ENCODE data around the gene PRRC2B. TPM values are rescaled to one million over a fixed set of nuclear protein-coding genes. Genes with fewer than 3 reads are reported as not detected.
"Not testable (repeated sequence)": the region's sequence is repeated elsewhere in the genome, so short reads cannot be mapped to it uniquely, and the experiment has no call there.

Gene PRRC2B
- total and polyA plus RNA-seq, 4 donors, result 10.3 to 44.3 (median 27.0) TPM

- H3K36me3 ChIP-seq (ENCODE audit: control insufficient read depth in 4 of 4, insufficient read depth in 3 of 4, low read depth in 1 of 4, low read length in 3 of 4), result no peaks in the 10 kb centered on the region
- H3K27ac ChIP-seq (ENCODE audit: low read depth in 1 of 2, low read length in 2 of 2), result no peak overlapping the region
- H3K4me3 ChIP-seq (ENCODE audit: low read depth in 1 of 3, low read length in 3 of 3), result no peak overlapping the region
- H3K9ac ChIP-seq (ENCODE audit: low read depth in 1 of 2, low read length in 2 of 2), result no peak overlapping the region
- H3K27me3 ChIP-seq (ENCODE audit: control insufficient read depth in 4 of 4, insufficient read depth in 4 of 4, low read length in 3 of 4), result no peaks in the 10 kb centered on the region
- 96% methylated on average over 4 of the region's 4 CpGs for WGBS
- DNase-seq (ENCODE audit: low spot score), result no peak
- no peaks in the 10 kb centered on the region for H3K9me3 ChIP-seq (ENCODE audit: control insufficient read depth in 4 of 4, low read length in 3 of 4)
- H3K4me1 ChIP-seq (ENCODE audit: control insufficient read depth in 4 of 4, insufficient read depth in 4 of 4, low read length in 3 of 4), result peaks cover 11 to 34% (median 23%) of the 10 kb centered on the region in 4 donors
- no peak for TF ChIP-seq RAD21 (IDR thresholded peaks at IDR 0.05)
- no peak for TF ChIP-seq SP1 (IDR thresholded peaks at IDR 0.05)
Observed at GRCh38 chr9:131391504-131391903, 2.4 kb upstream of the PRRC2B start.

- peak; percentile 66 for DNase-seq (ENCODE audit: low spot score)
- peaks cover 20 to 59% (median 45%) of the 10 kb centered on the region in 4 donors for H3K4me1 ChIP-seq (ENCODE audit: control insufficient read depth in 4 of 4, insufficient read depth in 4 of 4, low read length in 3 of 4)
- H3K9ac ChIP-seq (ENCODE audit: low read depth in 1 of 2, low read length in 2 of 2), result peak overlapping the region; percentile 64 to 95
- H3K36me3 ChIP-seq (ENCODE audit: control insufficient read depth in 4 of 4, insufficient read depth in 3 of 4, low read depth in 1 of 4, low read length in 3 of 4), result no peaks in the 10 kb centered on the region
- H3K4me3 ChIP-seq (ENCODE audit: low read depth in 1 of 3, low read length in 3 of 3), result peak overlapping the region; percentile 76 to 93 (median 76)
- TF ChIP-seq RAD21 (IDR thresholded peaks at IDR 0.05) (peak in 1 of 2 donors; percentile 4), YY1 (IDR thresholded peaks at IDR 0.05) (no peak), HNF4G (IDR thresholded peaks at IDR 0.05) (no peak)
- H3K9me3 ChIP-seq (ENCODE audit: control insufficient read depth in 4 of 4, low read length in 3 of 4), result no peaks in the 10 kb centered on the region
- WGBS, result under 1% methylated on average over 63 of the region's 63 CpGs
- no peaks in the 10 kb centered on the region for H3K27me3 ChIP-seq (ENCODE audit: control insufficient read depth in 4 of 4, insufficient read depth in 4 of 4, low read length in 3 of 4)
- peak overlapping the region; percentile 77 to 85 for H3K27ac ChIP-seq (ENCODE audit: low read depth in 1 of 2, low read length in 2 of 2)
Observed at GRCh38 chr9:131394464-131395156, 724 bp downstream of the PRRC2B start.

DNA sequence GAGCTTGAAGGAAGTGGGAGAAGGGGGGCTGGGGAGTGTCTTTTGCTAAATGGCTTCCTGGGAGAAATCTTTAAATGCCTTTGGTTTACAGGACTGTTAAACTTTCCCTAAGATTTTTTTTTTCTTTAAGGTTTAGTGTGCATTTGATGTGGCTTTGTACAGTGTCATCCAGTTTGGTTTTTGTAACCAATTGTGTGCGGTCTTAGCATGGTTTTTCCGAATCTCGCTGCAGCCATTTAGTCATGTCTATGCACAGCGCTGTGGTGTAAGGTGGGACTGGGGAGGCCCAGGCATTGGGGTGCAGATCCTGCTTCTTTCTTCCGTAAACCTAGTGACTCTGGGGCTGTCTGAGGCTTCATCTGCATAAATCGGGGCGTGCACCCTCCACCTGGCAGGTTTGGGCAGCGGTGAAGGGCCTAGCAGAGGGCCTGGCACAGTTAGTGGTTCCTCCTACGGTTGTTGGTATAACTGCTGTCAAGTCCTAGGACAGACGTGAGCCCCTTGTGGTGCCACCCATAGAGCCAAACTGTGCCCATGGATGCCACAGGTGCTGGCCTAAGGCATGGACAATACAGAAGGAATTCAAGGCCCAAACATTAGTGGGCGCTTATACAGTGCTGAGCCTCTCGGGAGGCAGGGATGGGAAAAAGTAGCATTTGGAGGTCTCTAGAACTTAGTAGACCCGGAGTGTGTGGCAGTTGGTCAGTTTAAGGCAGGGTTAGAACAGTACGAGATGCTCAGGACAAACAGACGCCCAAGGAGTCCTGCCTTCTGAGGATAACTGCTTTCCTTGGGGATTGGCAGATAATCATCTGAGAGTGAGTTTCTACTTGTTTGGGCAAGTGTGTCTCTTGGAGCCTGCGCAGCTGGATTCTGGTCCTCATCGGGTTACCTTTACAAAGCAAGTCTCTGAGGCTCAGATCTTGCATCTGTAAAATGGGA, 1.5 kb downstream of the PRRC2B start:
- H3K9me3 ChIP-seq (ENCODE audit: control insufficient read depth in 4 of 4, low read length in 3 of 4), result no peaks in the 10 kb centered on the region
- no peaks in the 10 kb centered on the region for H3K27me3 ChIP-seq (ENCODE audit: control insufficient read depth in 4 of 4, insufficient read depth in 4 of 4, low read length in 3 of 4)
- peaks cover 20 to 59% (median 42%) of the 10 kb centered on the region in 4 donors for H3K4me1 ChIP-seq (ENCODE audit: control insufficient read depth in 4 of 4, insufficient read depth in 4 of 4, low read length in 3 of 4)
- no peak for DNase-seq (ENCODE audit: low spot score)
- H3K4me3 ChIP-seq (ENCODE audit: low read depth in 1 of 3, low read length in 3 of 3), result peak overlapping the region; percentile 76 to 93 (median 76)
- peak overlapping the region; percentile 77 to 85 for H3K27ac ChIP-seq (ENCODE audit: low read depth in 1 of 2, low read length in 2 of 2)
- 23% methylated on average over 17 of the region's 17 CpGs for WGBS
- H3K9ac ChIP-seq (ENCODE audit: low read depth in 1 of 2, low read length in 2 of 2), result peak overlapping the region; percentile 64 to 95
- TF ChIP-seq TAF1 (conservative IDR thresholded peaks at IDR 0.05), result no peak
- TF ChIP-seq RAD21 (IDR thresholded peaks at IDR 0.05), result no peak
- no peak for TF ChIP-seq RXRA (IDR thresholded peaks at IDR 0.05)
- no peak for TF ChIP-seq JUND (IDR thresholded peaks at IDR 0.05)
- no peak for TF ChIP-seq FOXA1 (IDR thresholded peaks at IDR 0.05)
- TF ChIP-seq SP1 (IDR thresholded peaks at IDR 0.05), result no peak
- TF ChIP-seq NR2F2 (IDR thresholded peaks at IDR 0.05), result no peak
- no peak for TF ChIP-seq MAX (IDR thresholded peaks at IDR 0.05)
- no peak for TF ChIP-seq YY1 (IDR thresholded peaks at IDR 0.05)
- no peak for TF ChIP-seq FOXA2 (IDR thresholded peaks at IDR 0.05)
- TF ChIP-seq HNF4A (conservative IDR thresholded peaks at IDR 0.05), result no peak
- no peak for TF ChIP-seq HNF4G (IDR thresholded peaks at IDR 0.05)
- no peak for TF ChIP-seq ZBTB33 (IDR thresholded peaks at IDR 0.05)
- no peaks in the 10 kb centered on the region for H3K36me3 ChIP-seq (ENCODE audit: control insufficient read depth in 4 of 4, insufficient read depth in 3 of 4, low read depth in 1 of 4, low read length in 3 of 4)

DNA sequence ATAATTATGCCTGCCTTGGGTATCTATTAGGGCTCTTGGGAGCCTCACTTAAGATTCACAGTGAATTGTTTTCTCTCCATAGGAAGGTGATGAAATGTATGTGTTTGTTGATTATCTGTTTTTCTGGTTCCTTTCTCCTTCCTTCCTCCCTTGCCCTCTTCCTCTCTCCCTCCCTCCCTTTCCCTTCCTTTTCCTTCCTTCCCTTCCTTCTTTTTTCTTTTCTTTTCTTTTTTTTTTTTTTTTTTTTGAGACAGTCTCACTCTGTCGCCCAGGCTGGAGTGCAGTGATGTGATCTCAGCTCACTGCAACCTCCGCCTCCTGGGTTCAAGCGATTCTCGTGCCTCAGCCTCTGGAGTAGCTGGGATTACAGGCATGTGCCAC, 2.2 kb downstream of the PRRC2B start:
- whole genome bisulfite sequencing, result 81% methylated on average over 4 of the region's 4 CpGs
- Histone ChIP-seq H3K4me1 (ENCODE audit: control insufficient read depth in 4 of 4, insufficient read depth in 4 of 4, low read length in 3 of 4) (peaks cover 18 to 54% (median 39%) of the 10 kb centered on the region in 4 donors), H3K4me3 (ENCODE audit: low read depth in 1 of 3, low read length in 3 of 3) (peak overlapping the region in 1 of 3 donors; percentile 93), H3K9ac (ENCODE audit: low read depth in 1 of 2, low read length in 2 of 2) (peak overlapping the region in 1 of 2 donors; percentile 4)
- not testable (repeated sequence) for H3K27ac ChIP-seq (ENCODE audit: low read depth in 1 of 2, low read length in 2 of 2); H3K36me3 ChIP-seq (ENCODE audit: control insufficient read depth in 4 of 4, insufficient read depth in 3 of 4, low read depth in 1 of 4, low read length in 3 of 4); H3K9me3 ChIP-seq (ENCODE audit: control insufficient read depth in 4 of 4, low read length in 3 of 4); DNase-seq (ENCODE audit: low spot score); H3K27me3 ChIP-seq (ENCODE audit: control insufficient read depth in 4 of 4, insufficient read depth in 4 of 4, low read length in 3 of 4)

All from liver (tissue), 9 donors.